Ramos (cell line): Measurements from ENCODE around the gene PLEKHO1.

Source experiments
- in situ Hi-C: fragments of 300-500 bp; cut with MboI; formaldehyde crosslinking; loops from one replicate; pipeline ENCODE4 v1.14.3; 2022; ENCODE audit warnings: low sequenced_read_pairs; ENCODE audit not compliant: unreplicated experiment

PLEKHO1 gene

GRCh38 chr1:150146849-150147542 lies 2.7 kb upstream of the PLEKHO1 start:
- in situ Hi-C loops = no loop called here

- in situ Hi-C loops = no loop called here
Measured at GRCh38 chr1:150148837-150149270, 862 bp upstream of the PLEKHO1 start.

DNA sequence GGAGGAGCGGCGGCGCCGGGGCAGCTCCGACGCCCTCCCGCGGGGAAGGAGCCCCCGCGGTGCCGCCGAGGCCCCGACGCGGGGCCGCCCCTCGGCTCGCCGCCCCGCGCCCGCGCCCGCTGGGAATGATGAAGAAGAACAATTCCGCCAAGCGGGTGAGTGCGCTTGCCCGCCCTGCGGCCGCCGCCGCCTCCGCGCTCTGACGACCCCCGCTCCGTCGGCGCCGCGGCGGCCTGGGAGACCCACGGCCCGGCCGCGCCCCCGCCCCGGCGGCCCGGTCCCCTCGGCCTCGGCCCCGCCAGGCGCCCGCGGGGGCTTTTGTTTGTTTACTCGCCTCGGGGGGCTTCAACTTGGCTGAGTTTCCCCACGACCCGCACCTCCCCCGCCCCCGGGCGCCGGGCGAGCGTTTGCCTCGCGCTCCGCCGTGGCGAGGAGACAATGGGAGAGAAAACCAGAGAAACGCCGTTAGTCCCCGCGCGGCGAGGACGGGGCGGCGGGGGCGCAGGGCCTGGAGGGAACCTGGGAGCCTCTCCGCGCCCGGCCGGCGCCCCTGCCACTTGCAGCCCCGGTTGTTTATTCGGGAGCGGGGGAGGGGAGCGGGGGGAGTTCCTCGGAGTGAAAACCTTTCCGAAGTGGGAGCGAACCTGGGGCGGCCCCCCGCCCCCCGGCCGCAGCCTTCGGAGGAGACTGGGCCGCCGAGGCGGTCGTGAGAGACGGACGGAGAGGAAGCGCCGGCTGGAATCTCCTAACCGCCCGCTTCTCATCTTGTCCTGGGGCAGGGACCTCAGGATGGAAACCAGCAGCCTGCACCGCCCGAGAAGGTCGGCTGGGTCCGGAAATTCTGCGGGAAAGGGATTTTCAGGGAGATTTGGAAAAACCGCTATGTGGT lies 661 bp downstream of the PLEKHO1 start:
- in situ Hi-C loops = no loop called here

GRCh38 chr1:150151291-150152181 lies 1.8 kb downstream of the PLEKHO1 start:
- in situ Hi-C loops = no loop called here

DNA sequence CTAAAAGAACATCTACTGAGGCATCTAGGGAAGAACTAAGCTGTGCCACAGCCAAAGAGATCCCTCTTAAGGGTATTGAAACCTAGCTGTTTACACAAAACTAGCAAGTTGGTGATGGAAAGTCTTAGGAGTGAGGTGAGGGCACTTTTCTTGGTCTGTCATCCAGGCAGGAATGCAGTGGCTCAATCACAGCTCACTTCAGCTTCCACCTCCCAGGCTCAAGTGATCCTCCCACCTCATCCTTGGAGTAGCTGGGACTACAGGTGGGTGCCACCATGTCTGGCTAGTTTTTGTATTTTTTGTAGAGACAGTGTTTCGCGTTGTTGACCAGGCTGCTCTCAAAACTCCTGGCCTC lies 2.4 kb downstream of the PLEKHO1 start:
- in situ Hi-C loops = no loop called here

DNA sequence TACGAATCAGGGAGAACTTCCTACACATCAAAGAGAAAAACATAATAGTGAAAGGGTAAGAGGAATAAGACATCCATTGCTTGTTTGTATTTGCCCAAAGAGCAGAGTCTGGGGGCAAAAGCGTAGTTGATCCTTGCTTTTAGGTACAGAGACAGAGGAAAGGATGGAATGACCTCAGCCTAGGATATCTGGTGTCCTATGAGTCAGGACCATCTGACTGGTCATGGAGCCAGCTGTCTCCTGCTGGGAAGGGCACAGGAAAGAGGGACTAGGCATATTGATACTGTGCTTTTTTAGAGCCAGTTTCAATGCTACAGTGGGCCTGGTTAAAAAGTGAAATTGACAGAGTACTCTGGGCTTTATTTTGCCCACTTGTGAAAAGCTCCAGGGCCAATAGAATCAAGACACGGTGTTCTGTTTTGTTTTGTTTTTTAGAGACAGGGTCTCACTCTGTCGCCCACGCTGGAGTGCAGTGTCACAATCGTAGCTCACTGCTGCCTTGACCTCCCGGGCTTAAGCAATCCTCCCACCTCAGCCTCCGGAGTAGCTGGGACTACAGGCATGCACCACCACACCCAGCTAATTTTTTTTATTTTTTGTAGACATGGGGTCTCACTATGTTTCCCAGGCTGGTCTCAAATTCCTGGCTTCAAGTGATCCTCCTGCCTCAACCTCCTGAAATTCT lies 3.2 kb downstream of the PLEKHO1 start:
- in situ Hi-C loops = no loop called here

- in situ Hi-C loops = no loop called here
Measured at GRCh38 chr1:150154143-150154542, 4.4 kb downstream of the PLEKHO1 start.

GRCh38 chr1:150155413-150156071 lies 5.8 kb downstream of the PLEKHO1 start:
- in situ Hi-C loops = no loop called here

GRCh38 chr1:150156868-150157603 lies 7.3 kb downstream of the PLEKHO1 start:
- in situ Hi-C loops = no loop called here

DNA sequence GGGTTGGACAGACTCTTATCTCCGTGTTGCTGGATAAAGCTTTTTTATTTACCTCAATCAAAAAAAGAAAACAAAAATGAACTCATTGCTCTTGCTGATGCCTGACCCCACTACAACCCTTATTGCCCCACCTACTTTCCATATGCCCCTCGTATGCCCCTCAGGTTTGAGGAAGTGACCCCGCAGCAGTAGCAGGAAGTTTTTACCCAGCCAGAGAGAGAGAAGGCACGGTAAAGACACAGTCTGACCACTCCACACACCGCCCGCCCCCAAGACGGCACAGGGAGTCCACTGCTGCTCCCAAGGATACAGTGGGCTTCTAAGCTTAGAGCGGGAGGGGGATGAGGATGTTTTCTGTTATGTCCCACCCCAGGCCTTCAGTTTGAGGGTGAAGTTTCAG lies 9.8 kb downstream of the PLEKHO1 start:
- in situ Hi-C loops = no loop called here

DNA sequence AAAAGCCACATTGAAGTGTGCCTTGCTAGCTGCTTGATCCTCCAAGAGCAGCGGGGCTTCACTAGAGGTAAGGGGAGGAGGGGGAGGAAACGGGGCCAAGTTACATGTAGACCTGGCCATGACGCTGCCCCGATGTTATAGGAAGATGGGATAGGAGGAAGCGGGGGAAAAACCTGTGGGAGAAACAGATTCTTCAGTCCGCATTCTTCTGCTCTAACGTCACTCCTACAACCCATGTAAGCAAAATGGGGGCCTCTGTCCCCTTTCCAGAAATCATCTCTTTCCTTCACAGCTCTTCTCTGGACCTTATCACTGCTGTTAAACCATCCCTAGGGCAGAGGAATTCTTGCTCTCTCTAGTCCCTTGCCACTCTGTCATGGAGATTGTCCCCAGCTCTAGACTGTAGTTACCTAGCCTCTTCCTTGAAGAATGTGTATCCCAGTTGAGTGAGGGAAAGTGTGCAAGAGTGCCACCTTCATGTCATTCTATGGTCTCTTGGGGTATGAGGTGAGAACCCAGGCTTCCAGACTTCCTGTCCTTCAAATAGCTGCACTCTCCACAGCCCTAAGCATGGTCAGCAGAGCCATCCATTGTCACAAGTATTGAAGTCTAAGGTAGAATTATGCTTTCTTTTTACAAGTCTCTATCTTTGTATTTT lies 11.4 kb downstream of the PLEKHO1 start:
- in situ Hi-C loops = no loop called here

GRCh38 chr1:150161747-150162581 lies 12.2 kb downstream of the PLEKHO1 start:
- in situ Hi-C loops = no loop called here

- in situ Hi-C loops = no loop called here
Measured at GRCh38 chr1:150162582-150162861, 12.8 kb downstream of the PLEKHO1 start.

DNA sequence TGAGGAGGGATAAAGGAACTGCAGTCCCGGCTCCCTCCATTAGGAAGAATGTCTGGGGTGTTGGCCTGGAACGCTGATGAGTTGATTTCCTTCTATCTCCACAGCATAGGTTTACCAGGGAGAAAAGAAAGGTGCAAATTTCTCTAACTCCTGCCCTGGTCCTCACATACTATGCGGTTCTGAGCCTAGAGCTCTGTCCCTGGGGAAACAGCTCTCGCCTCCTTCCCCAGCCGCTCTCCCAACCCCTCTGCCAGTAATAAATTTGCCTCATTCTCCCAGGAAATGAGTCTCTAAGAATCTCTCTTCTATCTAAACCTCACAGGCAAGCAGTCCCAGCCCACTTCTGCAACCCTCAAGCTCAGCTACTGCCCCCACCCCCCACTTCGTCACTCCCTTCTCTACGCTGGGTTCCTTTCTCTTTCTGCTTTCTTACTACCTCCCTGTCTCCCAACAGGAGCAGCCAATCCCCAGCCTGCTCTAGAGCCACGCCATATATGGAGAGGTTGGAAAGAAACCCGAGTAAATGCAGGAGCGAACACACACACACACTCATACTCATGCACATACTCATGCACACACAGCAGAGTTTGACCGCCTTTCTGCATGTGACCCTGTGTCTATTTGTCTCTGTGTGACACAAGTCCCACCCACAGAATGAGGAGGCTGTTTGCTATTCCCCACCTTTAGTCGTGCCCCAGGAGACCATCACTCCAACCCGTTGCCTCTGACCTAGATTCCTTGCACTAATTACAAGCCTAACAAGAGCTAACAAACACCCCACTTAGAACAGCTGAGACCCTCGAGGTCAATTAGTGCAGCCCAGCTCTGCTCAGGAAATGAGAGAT lies 13.4 kb downstream of the PLEKHO1 start:
- in situ Hi-C loops = no loop called here

DNA sequence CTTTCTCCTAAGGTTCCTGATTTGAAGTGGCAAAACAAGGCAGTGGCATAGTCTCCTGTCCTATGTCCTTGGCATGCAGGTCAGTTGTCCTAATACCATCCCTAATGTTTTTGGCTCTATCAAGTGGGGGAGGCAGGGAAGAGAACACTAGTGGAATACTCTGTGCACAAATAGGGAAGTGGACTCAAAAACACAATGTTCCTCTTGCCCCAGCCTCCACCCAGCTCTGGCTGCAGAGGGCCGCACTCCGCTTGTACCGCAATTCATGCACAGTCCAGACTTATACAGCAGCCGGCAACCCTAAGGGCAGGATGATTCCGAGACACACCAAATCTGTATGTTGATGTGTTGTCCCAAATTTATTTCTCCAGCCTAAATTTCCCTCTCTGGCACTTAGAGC lies 14.5 kb downstream of the PLEKHO1 start:
- in situ Hi-C loops = no loop called here

DNA sequence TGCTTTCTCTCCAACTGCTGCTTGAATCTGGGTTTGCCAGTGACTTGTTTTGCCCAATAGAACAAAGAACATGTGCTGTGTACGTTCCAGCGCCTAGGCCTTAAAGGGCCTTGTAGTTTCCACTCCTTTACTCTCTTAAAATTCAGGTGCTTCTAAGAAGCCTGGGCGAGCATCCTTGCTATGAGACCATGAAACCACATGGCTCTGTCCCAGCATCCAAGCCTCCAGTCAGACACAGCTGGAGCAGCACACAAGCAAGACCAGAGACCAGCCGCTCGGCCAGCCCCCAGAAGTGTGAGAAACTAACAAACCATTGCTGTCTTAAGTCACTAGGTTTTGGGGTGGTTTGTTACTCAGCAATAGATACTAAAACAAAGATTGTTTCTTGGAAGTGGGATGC lies 15.1 kb downstream of the PLEKHO1 start:
- in situ Hi-C loops = loop anchor here (5.0 kb wide), 2 partner anchors 82 to 197 kb away; no protein-coding TSS in a partner anchor
